Measurements from ENCODE around the gene IFT122.

DNA sequence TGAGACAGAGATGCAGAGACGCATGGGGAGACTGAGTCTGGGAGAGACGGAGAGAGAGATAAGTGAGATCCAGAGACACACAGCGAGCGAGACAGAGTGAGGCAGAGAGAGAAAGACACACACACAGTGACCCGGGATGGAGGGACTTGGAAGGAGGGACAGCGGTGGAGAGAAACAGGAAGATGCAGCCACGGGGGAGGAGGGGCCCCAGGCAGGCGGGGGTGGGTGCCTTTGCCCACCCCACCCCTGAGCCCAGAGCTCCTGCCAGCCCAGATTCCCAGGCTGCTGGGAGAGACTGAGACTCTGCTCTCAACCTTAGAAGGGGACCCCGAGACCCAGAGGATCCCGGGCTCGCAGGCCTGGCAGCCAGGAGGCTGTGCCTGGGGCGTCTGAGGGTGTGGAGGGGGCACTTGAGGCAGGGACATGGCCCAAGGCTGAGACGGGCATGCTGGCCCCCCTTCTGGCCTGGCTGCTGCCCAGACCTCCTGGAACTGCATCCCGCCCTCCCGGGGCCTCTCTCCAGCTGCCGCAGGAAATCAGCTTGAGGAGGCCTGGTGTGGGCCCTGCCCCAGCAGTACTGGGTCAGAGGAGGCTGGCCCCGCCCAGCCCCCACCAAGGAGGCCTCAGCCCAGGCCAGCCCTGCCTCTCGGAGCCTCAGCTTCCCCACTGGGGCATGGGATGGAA, 121.0 kb downstream of the IFT122 start:
- TF ChIP-seq, protein P1, sequence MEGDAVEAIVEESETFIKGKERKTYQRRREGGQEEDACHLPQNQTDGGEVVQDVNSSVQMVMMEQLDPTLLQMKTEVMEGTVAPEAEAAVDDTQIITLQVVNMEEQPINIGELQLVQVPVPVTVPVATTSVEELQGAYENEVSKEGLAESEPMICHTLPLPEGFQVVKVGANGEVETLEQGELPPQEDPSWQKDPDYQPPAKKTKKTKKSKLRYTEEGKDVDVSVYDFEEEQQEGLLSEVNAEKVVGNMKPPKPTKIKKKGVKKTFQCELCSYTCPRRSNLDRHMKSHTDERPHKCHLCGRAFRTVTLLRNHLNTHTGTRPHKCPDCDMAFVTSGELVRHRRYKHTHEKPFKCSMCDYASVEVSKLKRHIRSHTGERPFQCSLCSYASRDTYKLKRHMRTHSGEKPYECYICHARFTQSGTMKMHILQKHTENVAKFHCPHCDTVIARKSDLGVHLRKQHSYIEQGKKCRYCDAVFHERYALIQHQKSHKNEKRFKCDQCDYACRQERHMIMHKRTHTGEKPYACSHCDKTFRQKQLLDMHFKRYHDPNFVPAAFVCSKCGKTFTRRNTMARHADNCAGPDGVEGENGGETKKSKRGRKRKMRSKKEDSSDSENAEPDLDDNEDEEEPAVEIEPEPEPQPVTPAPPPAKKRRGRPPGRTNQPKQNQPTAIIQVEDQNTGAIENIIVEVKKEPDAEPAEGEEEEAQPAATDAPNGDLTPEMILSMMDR (IDR thresholded peaks at IDR 0.05) = no peak
- peak in 1 of 2 donors; percentile 42 for TF ChIP-seq POLR2A (IDR thresholded peaks at IDR 0.05)
